ENCODE results near the gene ANXA6. TPM values are rescaled to one million over a fixed set of nuclear protein-coding genes. Genes with fewer than 3 reads are reported as not detected.

ANXA6 gene
- total RNA-seq, 1 experiment from 2014 or later = 98.7 TPM

GRCh38 chr5:151144922-151145321 is 12.7 kb downstream of the ANXA6 start:
- Mint-ChIP-seq H3K4me1 (peaks cover 17 to 20% of the 10 kb centered on the region in 2 experiments), H3K27ac (no peak overlapping the region), H3K4me3 (no peak overlapping the region), H3K9me3 (no peaks in the 10 kb centered on the region; a peak in 1 of 5 replicates), H3K36me3 (ENCODE audit: insufficient read depth in 1 of 3, low read depth in 3 of 3) (peaks cover 0 to 14% (median 3%) of the 10 kb centered on the region in 3 experiments; a peak in 4 of 7 replicates), H3K27me3 (ENCODE audit: low read depth) (no peaks in the 10 kb centered on the region)
- Histone ChIP-seq H3K18ac (ENCODE audit: insufficient read length, low read depth, low read length) (no peak overlapping the region), H2BK120ac (ENCODE audit: low read depth, low read length, poor library complexity, severe bottlenecking) (no peak overlapping the region), H3K23ac (ENCODE audit: insufficient read length, low read depth, low read length) (no peak overlapping the region), H3T11ph (ENCODE audit: low read length) (no peak overlapping the region), H4K8ac (replicated peaks; ENCODE audit: insufficient read length, low read depth, low read length) (no peak overlapping the region), H4K91ac (ENCODE audit: insufficient read length, low read depth, low read length) (no peak overlapping the region), H4K20me1 (ENCODE audit: control insufficient read depth, insufficient read depth, insufficient read length) (no peaks in the 10 kb centered on the region), H3K79me1 (ENCODE audit: insufficient read depth, low read depth, low read length, poor library complexity, severe bottlenecking) (peaks cover 3% of the 10 kb centered on the region), H3K27ac (ENCODE audit: insufficient read length, low read depth, low read length) (no peak overlapping the region), H2BK5ac (ENCODE audit: insufficient read length, low read length) (no peak overlapping the region), H2AK5ac (ENCODE audit: insufficient read length, low read length) (no peak overlapping the region), H3K4me2 (ENCODE audit: insufficient read depth, insufficient read length, low read length) (no peak overlapping the region), H3K14ac (ENCODE audit: insufficient read depth, low read length) (no peak overlapping the region), H2BK15ac (ENCODE audit: low read depth, low read length) (no peak overlapping the region), H2BK20ac (ENCODE audit: low read depth, low read length, poor library complexity, severe bottlenecking) (no peak overlapping the region), H2AFZ (ENCODE audit: low read length) (no peak overlapping the region), H3K27me3 (ENCODE audit: insufficient read depth, low read length) (no peaks in the 10 kb centered on the region), H3K56ac (ENCODE audit: insufficient read length, low read depth, low read length) (no peak overlapping the region), H3K9ac (ENCODE audit: extremely low read depth, insufficient read length, low read length) (no peak overlapping the region), H2BK12ac (ENCODE audit: insufficient read length, low read depth, low read length) (no peak overlapping the region), H3K79me2 (ENCODE audit: insufficient read depth, low read length) (no peaks in the 10 kb centered on the region), H3K4ac (ENCODE audit: low read depth, low read length) (no peak overlapping the region), H3K23me2 (ENCODE audit: insufficient read length, low read depth, low read length, poor library complexity, severe bottlenecking) (no peaks in the 10 kb centered on the region), H3K4me1 (ENCODE audit: insufficient read depth, low read length) (peaks cover 5% of the 10 kb centered on the region; the same call in 1 of the 2 replicates), H3K9me3 (ENCODE audit: control insufficient read depth, low read depth, low read length) (no peaks in the 10 kb centered on the region), H4K5ac (ENCODE audit: insufficient read length, low read depth, low read length) (no peak overlapping the region)
- no peak for TF ChIP-seq CTCF (conservative IDR thresholded peaks at IDR 0.05)
- no peak for DNase-seq
- WGBS (ENCODE audit: extremely low coverage, insufficient read length, low lambda C conversion rate) = no CpG with 5 or more reads among the region's 7 CpGs
